Astrocyte (in vitro differentiated cells and primary cell): ENCODE data around the gene EP400. TPM values are rescaled to one million over a fixed set of nuclear protein-coding genes. Genes with fewer than 3 reads are reported as not detected.

Experiments
- DNase-seq: peaks from one replicate; pipeline ENCODE4 v3.0.0-alpha.2; 2010; ENCODE audit warnings: low read depth
- FAIRE-seq: peaks from 2 replicates; lab custom pipeline; 2011; peaks lifted over from hg19 to GRCh38; lab: Jason Lieb, UNC
- H2AFZ ChIP-seq: 2 replicates; pipeline ENCODE4 v1.6.0; 2012; ENCODE audit warnings: low read depth, low read length, inconsistent platforms
- H3K27ac ChIP-seq: 2 replicates; pipeline ENCODE4 v1.5.1; 2011; ENCODE audit warnings: low read depth, low read length, inconsistent platforms
- H3K27me3 ChIP-seq: 2 replicates; pipeline ENCODE4 v1.6.0; 2011; ENCODE audit warnings: low read length, inconsistent platforms; ENCODE audit not compliant: insufficient read depth
- H3K36me3 ChIP-seq: 2 replicates; pipeline ENCODE4 v1.5.1; 2011; ENCODE audit warnings: low read length, inconsistent platforms; ENCODE audit not compliant: insufficient read depth
- H3K4me1 ChIP-seq: 2 replicates; pipeline ENCODE4 v1.5.1; 2011; ENCODE audit warnings: low read length, inconsistent platforms; ENCODE audit not compliant: insufficient read depth
- H3K4me2 ChIP-seq: 2 replicates; pipeline ENCODE4 v1.6.0; 2012; ENCODE audit warnings: low read length, inconsistent platforms
- H3K4me3 ChIP-seq: 2 replicates; pipeline ENCODE4 v1.5.1; 2011; ENCODE audit warnings: low read depth, mild to moderate bottlenecking, low read length, inconsistent platforms; ENCODE audit not compliant: insufficient read depth
- H3K79me2 ChIP-seq: 2 replicates; pipeline ENCODE4 v1.6.0; 2012; ENCODE audit warnings: mild to moderate bottlenecking, low read length, inconsistent platforms; ENCODE audit not compliant: insufficient read depth
- H3K9ac ChIP-seq: 2 replicates; pipeline ENCODE4 v1.6.0; 2012; ENCODE audit warnings: mild to moderate bottlenecking, low read length, inconsistent platforms
- H3K9me3 ChIP-seq: 2 replicates; pipeline ENCODE4 v1.5.1; 2012; ENCODE audit warnings: low read depth, mild to moderate bottlenecking, low read length, inconsistent platforms; ENCODE audit not compliant: insufficient read depth
- H4K20me1 ChIP-seq: 2 replicates; pipeline ENCODE4 v1.6.0; 2012; ENCODE audit warnings: low read length, inconsistent platforms; ENCODE audit not compliant: insufficient read depth
- H3K27ac Mint-ChIP-seq: one replicate; pipeline ENCODE4 v1.8.0; 2021; ENCODE audit warnings: mild to moderate bottlenecking, mixed read lengths; ENCODE audit not compliant: unreplicated experiment
- H3K27me3 Mint-ChIP-seq: one replicate; pipeline ENCODE4 v1.8.0; 2021; ENCODE audit warnings: low read depth, mixed read lengths; ENCODE audit not compliant: unreplicated experiment
- H3K36me3 Mint-ChIP-seq: one replicate; pipeline ENCODE4 v1.8.0; 2021; ENCODE audit warnings: low read depth, mixed read lengths; ENCODE audit not compliant: unreplicated experiment
- H3K4me1 Mint-ChIP-seq: one replicate; pipeline ENCODE4 v1.8.0; 2021; ENCODE audit warnings: low read depth, mixed read lengths; ENCODE audit not compliant: unreplicated experiment
- H3K4me3 Mint-ChIP-seq: one replicate; pipeline ENCODE4 v1.8.0; 2021; ENCODE audit warnings: mild to moderate bottlenecking, moderate library complexity, mixed read lengths; ENCODE audit not compliant: unreplicated experiment
- H3K9me3 Mint-ChIP-seq: one replicate; pipeline ENCODE4 v1.8.0; 2021; ENCODE audit warnings: mild to moderate bottlenecking, mixed read lengths; ENCODE audit not compliant: unreplicated experiment
- CTCF ChIP-seq: IDR thresholded peaks from 2 replicates; pipeline ENCODE4 v1.5.1; 2011; ENCODE audit warnings: low read depth, mild to moderate bottlenecking, inconsistent platforms, low read length, moderate library complexity; ENCODE audit not compliant: insufficient read depth
- EZH2 ChIP-seq: IDR thresholded peaks from 2 replicates; pipeline ENCODE4 v1.6.1; 2012; ENCODE audit warnings: mild to moderate bottlenecking, low read length, inconsistent platforms; ENCODE audit not compliant: insufficient read depth
- total RNA-seq: library from RNA; stranded (reverse); gene quantifications from 2 replicates; pipeline ENCODE4 v1.2.1, GENCODE V29; 2021

Gene EP400
- total RNA-seq, 1 donor from 2014 or later, result 39.8 TPM

GRCh38 chr12:132075026-132075713 is 125.4 kb downstream of the EP400 start:
- Mint-ChIP-seq H3K27me3 (no peaks in the 10 kb centered on the region), H3K36me3 (peaks cover 13% of the 10 kb centered on the region), H3K4me1 (peaks cover 4% of the 10 kb centered on the region), H3K9me3 (no peaks in the 10 kb centered on the region), H3K4me3 (no peak overlapping the region), H3K27ac (no peak overlapping the region)
- Histone ChIP-seq H3K4me3 (no peak overlapping the region), H3K36me3 (peaks cover 25% of the 10 kb centered on the region), H3K4me1 (peaks cover 10% of the 10 kb centered on the region), H3K9me3 (no peaks in the 10 kb centered on the region), H4K20me1 (peaks cover 45% of the 10 kb centered on the region), H3K27me3 (no peaks in the 10 kb centered on the region), H3K4me2 (no peak overlapping the region), H2AFZ (no peak overlapping the region), H3K9ac (no peak overlapping the region), H3K79me2 (no peaks in the 10 kb centered on the region), H3K27ac (no peak overlapping the region)
- FAIRE-seq (no peak), DNase-seq (no peak)
- TF ChIP-seq EZH2 (no peak), CTCF (peak; percentile 14)

- Histone ChIP-seq H3K27ac (no peak overlapping the region), H3K4me1 (peaks cover 10% of the 10 kb centered on the region), H3K36me3 (peaks cover 25% of the 10 kb centered on the region), H3K4me3 (no peak overlapping the region), H3K9me3 (no peaks in the 10 kb centered on the region), H4K20me1 (peaks cover 40% of the 10 kb centered on the region), H3K79me2 (no peaks in the 10 kb centered on the region), H3K4me2 (no peak overlapping the region), H2AFZ (no peak overlapping the region), H3K9ac (no peak overlapping the region), H3K27me3 (no peaks in the 10 kb centered on the region)
- FAIRE-seq (no peak), DNase-seq (no peak)
- Mint-ChIP-seq H3K36me3 (peaks cover 13% of the 10 kb centered on the region), H3K4me1 (peaks cover 4% of the 10 kb centered on the region), H3K4me3 (no peak overlapping the region), H3K9me3 (no peaks in the 10 kb centered on the region), H3K27ac (no peak overlapping the region), H3K27me3 (no peaks in the 10 kb centered on the region)
- TF ChIP-seq EZH2 (no peak), CTCF (no peak)
These were observed 126.2 kb downstream of the EP400 start for GRCh38 chr12:132075714-132076553.
